NOMO-1 treated with DMSO at 0.1 percent for 48 hours (cell line): ENCODE data around the gene ALOX5AP.
A peak's percentile ranks its signal among the peaks of the same experiment; 100 is the strongest.

Experiments
- DNase-seq: peaks from one replicate; lab custom pipeline; 2025; ENCODE audit not compliant: unreplicated experiment; lab: John Stamatoyannopoulos, UW

ALOX5AP gene

DNA sequence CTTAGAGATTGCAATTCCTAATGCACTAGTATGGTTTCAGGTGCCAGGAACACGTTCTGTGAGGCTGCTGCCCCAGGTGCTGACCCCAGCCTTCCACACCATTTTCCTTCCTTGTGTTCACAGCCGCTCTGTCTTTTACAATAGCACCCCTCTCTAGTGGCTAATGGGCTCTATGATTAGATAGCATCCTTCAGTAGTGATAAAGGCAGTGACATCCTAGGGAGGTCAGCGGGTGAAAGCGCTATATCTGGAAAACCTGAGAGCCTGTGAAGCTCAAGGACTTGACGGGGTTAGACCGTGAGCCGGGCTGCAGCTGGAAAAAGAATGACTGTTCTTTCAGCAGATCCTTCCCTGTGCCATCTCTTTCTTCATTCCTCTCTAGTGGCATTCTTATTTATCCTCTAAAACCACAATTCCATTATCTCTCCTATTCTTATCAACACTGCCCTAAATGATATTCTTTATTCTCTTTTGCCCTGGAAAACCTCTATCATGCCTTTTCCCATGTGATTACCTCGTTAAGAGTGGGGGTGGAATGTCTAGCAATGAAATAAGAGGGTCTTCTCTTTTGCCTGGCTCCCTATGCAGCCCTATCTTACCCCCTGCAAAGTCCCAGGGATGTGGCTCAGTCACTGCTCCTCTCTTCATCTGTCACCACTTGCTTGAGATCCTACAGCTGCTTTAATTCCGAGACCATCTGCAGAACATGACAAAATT is 21.8 kb downstream of the ALOX5AP start:
- DNase-seq, result no peak

DNA sequence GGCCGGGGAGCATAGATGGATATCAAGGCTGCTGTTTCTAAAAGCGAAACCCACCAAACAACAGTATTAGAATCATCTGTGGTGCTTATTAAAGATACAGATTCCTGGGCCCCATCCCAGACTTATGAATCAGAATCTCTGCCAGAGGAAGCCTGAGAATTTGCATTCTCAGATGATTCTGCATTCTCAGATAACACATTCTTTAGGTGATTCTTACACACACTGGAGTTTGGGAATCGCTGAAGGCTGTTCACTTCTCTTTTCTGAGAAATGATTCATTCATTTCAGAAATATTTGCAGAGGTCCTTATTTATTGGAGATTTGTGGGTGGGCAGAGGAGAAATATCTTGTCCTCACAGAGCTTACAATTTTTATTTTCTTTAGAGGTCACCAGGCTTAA is 24.4 kb downstream of the ALOX5AP start:
- DNase-seq, result no peak

DNA sequence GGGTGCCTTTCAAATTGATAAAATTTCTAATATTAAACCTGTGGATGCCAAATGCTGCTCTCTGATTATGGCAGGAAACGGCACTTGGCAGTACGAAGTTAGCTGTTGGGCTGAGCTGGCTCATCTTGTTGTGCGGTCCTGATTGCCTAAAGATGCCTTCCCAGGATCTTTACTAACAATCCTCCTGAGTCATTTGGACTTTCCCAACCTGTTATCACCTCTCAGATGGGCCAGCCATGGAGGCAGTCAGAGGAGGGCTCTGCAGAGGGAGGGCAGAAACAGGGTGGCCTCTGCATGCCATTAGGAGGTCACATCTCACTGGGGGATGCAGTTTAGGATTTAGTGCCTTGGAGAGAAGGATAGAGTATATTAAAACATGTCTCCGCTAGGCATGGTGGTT is 27.3 kb downstream of the ALOX5AP start:
- DNase-seq, result no peak

DNA sequence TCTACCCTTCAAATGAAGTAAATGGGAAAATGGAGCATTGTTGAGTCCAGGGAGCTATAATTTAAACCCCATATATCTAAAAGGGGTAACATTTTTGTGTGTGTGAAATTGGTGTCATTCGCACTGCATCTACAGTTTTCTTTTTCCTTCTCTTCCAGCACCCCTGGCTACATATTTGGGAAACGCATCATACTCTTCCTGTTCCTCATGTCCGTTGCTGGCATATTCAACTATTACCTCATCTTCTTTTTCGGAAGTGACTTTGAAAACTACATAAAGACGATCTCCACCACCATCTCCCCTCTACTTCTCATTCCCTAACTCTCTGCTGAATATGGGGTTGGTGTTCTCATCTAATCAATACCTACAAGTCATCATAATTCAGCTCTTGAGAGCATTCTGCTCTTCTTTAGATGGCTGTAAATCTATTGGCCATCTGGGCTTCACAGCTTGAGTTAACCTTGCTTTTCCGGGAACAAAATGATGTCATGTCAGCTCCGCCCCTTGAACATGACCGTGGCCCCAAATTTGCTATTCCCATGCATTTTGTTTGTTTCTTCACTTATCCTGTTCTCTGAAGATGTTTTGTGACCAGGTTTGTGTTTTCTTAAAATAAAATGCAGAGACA is 28.6 kb downstream of the ALOX5AP start:
- DNase-seq, result no peak

DNA sequence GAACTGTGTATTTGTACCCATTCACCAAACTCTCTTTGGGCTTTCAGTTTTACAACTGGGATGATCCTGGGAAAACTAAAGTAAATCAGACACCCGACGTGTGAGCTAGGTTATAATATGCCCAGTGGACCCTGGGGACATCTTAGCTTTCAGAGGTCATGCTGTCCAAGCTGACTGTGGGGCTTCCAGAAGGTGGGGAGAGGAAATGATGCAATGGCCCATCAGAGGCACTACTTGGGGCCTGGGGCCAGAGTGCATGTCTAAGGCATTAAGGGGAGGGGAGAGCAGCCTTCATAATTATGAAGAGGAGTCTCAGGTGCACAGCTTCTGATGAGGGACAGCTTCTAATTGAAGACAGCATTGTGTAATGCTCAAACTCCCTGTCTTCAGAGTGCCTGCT is 30.9 kb downstream of the ALOX5AP start:
- DNase-seq, result no peak

DNA sequence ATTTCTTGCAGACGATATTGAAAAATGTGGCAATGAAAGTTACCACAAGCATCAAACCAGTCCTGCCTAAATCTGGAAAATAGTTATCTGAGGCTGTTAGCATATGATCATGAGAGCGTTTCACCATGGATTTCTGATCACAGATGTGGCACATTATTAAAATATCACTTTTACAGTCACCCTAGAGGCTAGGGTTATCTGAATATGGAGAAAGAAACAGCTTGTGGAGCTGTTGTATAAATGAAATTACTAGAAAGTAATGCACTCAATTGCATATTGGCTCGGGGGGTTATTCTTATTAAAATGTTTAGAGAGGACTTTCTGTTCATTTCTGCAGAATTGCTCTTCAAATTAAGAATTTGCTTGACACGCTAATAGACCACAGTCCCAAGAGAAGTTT is 35.6 kb downstream of the ALOX5AP start:
- no peak for DNase-seq

DNA sequence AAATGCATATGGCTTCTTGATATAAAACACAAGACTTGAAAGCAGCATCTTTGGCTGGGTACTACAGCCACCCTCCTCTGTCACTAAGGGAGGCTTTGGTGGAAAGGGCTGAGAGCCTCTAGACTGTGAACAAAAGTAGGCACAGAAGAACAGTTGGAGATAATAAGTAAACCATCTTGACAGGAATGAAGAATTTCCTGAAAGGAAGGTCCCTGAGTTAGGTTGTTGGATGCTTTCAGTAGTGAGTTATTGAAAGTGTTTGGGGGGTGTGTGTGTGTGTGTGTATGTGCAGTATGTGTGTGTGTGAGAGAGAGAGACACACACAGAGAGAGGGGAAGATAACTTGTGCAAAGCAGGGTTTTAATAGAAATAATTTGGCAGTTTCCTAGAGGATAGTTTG is 38.2 kb downstream of the ALOX5AP start:
- no peak for DNase-seq

DNA sequence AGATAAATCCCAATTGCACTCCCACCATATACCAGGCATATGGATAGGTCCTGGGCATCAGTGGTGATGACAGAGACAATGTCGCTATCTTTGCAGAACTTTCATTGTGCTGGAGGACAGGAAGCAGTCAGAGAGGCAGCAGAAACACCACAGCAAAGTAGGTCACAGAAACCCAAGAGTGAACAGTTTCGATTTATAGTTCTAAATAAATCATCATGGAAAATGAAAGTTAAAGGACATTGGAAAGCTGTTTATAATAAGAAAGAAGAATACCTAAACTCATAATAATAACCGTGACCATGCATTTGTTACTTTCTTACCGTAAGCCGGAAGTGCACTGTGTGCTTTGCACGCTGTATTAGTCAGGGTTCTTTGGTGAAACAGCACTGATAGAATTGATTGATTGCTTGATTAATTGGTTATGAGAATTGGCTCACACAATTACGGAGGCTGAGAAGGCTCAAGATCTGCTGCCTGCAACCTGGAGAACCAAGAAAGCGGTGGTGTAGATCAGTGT is 38.9 kb downstream of the ALOX5AP start:
- DNase-seq, result no peak

DNA sequence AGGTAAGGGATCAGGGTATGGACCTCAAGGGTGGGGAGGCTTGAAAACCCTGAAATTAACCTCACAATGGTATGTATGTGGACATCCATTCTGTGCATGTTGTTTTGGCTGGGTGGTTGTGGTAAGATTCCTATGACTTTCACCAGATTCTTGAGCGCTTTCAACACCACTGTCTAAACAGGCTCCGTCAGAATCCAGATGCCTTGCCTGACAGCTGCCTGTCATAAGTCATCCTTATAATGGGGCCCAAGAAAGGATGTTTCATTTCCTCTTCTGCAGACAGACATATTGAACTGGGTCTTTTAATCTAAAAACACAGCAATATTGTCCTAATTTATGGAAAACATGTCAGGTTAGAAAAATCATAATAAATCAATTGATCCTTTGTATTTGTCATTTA is 41.3 kb downstream of the ALOX5AP start:
- peak; percentile 69 for DNase-seq

DNA sequence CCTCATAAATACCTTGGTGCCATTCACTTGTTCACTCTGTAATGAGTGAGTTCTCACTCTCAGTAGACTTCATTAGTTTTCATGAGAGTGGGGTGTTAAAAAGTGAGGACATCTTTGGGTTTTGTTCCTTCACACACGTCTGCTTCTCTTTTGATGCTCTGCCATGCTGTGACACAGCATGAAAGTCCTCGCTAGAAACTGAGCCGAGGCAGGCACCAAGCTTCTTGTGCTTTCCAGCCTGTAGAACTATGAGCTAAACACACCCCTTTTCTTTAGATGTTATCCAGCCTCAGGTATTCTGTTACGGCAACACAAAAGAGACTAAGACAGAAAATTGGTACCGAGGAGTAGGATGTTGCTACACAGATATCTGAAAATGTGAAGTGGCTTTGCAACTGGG is 43.7 kb downstream of the ALOX5AP start:
- no peak for DNase-seq

DNA sequence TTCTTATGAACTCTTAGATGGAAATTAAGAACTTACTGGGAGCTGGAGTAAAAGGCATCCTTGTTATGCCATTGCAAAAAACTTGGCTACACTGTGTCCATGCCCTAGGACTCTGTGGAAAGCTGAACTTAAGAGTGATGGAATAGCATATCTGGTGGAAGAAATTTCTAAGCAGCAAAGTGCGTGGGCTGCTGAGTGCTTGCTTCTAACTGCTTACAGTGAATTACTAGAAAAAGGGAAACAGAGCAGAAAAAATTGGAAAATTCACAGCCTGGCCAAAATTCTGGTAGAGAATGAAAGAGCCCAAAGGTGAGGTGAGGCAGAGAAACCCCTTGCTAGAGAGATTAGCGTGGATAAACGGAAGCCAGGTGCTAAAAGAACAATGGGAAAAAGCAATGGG is 44.3 kb downstream of the ALOX5AP start:
- DNase-seq, result no peak

DNA sequence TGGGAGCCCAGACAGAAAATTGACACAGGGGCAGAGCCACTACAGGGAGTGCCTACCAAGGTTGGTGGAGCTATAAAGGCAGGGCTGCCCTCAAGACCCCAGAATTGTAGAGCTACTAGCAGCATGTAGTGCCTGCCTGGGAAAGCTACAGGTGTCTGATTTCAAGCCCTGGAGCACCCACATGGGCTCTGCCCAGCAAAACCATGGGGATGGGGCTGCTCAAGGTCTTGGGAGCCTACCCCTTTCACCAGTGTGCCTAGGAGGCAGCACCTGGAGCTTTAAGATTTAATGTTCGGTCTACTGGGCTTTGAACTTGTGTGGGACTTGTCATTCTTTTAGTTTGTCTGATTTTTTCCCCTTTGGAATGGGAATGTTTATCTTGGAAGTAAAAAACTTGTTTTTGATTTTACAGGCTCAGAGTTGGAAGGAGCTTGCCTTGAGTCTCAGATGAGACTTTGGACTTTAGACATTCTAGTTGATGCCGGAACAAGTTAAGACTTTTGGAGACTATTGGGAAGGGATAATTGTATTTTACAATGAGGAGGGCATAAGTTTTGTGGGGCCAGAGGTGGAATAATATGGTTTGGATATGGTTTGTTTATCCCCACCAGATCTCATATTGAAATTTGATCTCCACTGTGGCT is 45.1 kb downstream of the ALOX5AP start:
- no peak for DNase-seq

DNA sequence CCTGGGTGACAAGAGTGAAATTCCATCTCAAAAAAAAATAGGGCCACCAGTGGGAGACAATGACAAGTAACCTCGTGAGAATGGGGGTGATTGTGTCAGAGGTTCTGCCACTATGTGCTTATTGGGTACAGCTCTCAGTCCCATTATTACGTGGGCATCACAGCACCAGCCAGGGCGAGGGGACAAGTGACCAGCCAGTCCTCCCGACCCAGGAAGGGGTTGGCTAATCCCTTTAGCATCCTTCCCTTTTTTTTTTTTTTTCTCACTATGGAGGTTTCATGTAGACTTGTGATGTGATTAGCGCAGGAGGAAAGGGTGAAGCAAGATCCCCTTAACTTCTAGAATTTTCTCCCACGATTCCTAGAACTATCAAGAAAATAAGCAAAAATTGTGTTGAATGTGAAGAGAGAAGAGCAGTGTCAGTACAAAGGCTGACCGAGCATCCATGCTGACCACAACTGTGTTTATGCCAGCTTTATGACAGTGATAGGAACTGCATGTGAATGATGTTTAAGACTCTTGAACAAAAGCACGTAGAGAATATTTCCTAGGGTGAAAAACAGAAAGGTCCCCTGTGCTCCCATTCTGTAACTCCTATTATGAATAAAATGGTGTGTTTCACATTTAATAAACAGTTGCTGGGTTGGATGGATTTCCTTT is 50.0 kb downstream of the ALOX5AP start:
- no peak for DNase-seq

DNA sequence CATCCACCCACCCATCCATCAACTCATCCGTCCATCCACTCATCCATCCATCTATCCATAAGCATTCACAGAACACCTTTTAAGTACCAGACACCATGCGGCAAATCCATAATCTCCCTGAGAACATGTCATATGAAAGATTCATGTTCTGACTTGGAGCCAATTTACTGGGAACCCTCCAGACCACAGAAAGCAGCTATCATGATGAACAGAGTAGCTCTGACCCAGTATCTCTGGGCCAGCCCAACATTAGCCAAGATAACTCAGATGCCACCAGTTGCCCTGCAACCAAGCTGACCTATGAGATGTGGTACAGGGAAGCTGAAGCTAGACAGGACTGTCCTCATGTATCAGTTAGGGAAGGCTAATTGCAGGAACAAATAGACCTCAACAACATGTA is 51.3 kb downstream of the ALOX5AP start:
- no peak for DNase-seq

DNA sequence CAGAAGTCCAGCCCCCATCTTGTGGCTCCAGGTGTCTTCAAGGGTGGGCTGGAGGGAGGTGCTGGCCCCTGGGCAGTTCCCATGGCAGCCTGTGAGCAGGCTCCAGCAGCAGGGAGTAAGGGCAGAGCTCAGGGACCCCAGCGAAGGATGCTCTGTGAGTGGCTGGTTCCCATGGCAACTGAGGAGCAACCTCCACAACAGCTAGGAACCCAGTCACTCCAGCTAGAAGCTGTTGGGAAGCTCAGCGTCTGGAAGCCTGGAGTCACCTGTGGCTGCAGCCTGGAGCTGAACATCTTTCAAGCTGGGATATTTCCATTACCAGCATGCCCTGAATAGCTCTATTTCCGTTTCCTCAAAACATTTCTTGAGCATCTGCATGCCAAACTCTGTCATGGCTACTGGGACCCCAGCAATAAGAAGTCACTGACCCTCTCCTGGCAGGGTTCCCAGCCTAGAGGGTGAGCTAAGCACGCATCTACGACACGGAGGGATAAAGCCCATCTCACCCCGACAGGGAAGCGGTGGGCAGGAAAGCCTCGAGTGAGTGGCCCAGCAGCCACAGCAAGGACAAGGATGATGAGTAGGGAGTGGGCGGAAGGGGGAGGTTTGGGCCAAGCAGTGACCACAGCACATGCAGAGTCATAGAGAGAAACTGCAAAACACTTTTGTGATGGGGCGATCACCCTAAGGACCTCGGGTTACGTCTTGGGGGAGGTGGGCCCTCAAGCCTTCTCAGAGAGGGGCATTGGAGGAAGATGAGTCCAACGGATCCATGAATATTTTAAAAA is 52.6 kb downstream of the ALOX5AP start:
- DNase-seq, result no peak

DNA sequence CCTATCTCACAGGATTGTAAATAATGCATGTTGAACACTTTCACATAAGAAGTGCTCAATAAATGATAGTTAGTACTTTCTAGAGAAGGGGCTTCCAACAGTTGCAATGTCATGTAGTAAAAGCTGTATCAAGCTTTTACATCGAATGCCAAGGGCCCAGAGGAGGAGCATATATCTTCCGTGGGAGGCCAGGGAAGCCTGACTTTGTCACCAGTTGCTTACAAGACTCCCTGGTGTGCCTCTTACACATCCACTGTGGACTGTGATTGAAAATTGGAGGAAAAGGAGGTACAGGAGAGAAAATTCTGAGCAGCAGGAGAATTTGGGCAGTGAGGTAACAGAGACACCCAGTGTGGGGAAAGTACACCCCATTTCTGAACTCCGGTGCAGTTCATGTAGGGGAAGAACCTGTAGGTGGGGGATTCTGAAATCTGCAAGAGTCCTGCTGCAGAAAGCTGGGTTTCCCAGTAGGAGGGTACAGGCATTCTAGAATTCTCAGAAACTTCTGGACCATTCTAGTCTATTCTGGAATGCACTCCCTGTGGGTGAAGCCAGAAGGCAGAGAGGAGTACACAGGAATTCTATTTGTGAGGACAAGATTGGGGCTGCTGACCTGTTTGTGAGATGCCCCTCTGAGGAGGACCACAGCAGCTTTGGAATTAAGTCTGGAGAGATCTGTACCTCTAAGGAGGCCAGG is 54.0 kb downstream of the ALOX5AP start:
- DNase-seq, result no peak

DNA sequence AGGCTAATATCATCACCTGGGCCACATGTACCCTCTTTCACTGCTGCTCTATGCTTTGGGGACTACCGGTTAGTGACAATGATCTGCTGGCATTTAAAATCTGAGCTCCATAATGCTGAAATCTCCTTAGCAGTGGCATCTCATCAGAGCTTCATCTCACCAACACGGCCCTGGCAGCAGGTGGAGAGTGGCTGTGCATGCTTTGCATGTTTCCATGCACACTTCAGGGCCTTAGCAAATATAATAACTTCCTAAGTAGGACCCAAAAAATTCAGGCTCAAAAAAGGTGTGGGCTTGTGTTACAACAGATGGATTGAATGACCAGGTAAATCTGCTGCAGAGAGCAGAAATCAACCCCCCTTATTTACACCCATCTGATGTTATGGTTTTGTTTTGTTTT is 55.2 kb downstream of the ALOX5AP start:
- DNase-seq, result no peak

DNA sequence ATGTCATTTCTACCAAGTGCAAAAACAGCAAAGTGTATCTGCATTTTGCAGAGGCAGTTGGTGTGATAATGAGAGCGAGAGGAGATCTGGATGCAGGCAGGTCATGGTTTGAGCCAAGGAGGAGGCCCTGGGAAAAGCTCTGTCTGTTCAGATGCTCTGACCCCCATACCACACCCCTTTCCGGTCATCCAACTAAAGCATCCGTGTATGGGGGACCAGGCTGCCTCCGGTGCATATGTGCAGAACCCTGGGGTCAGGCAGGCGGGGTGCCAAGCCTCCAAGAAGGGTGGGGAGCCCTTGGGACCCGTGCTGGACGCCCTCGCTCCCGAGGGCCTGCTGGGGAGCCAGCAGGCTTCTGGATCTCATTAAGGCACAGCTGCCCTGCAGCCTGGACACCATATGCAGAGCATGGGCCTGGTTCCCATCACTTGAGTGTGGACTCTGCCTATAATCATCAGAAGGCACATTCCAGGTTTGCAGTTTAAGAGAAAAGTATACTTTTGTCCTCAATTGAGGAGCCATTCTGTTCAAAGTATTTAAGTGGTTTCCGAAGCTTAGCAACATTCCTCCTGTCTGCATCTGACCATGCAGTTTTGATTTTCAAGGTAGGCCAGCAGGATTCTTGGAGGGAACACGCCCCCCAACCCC is 56.1 kb downstream of the ALOX5AP start:
- no peak for DNase-seq

DNA sequence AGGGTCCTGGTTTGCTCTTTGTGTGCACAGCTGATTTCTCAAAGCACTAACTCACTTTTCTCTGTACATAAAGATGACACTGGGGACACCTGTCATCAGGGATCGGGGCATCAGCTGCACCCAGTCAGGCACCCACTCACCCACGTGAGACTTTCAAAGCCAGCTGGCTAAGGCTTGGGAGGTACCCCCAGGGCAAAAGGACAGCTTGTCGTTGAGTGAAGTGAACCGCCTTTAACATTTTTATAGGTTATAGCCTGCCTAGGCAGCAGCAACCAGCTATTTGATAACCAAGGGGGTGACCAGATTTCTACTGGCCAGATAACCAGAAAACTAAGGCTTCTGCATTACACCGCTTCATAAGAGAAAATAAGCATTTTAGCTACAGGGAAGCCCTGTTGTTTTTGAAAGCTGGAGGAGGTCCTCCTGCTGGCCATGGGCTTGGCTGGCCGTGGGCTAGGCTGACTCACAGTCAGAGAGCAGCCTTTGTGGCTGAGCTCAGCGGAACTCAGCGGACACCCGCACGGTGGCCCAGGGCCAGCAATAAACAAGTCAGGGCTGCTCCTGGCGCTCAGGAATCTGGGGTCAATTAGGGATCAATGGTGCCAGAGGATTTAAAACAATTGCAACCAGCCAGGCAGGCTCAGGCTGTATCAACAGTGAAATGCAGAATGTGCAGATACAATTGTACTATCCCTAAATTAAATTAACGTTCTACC is 57.1 kb downstream of the ALOX5AP start:
- no peak for DNase-seq
